Measurements from ENCODE around the gene NUMBL. TPM values are rescaled to one million over a fixed set of nuclear protein-coding genes. Genes with fewer than 3 reads are reported as not detected.

Gene NUMBL
- polyA plus RNA-seq, 2 of the 4 experiments (the other 2 are of a cell fraction): 21.1 to 28.7 TPM

GRCh38 chr19:40709817-40710216 is 19.4 kb upstream of the NUMBL start:
- FAIRE-seq (no peak), ATAC-seq (no peak), DNase-seq (ENCODE audit: low read depth in 1 of 2, low spot score in 1 of 2) (no peak)
- H3K4me3 ChIP-seq: no peak overlapping the region
- ChIA-PET POLR2A (interaction anchor here (0.7 to 1.8 kb wide), 2 partner anchors 18 to 19 kb away, joined by 4 to 7 read pairs; partner anchors contain the start of gene NUMBL), CTCF (interaction anchor here (0.6 to 11.7 kb wide), 6 partner anchors 46 to 97 kb away, joined by 3 to 178 read pairs (median 4); no protein-coding TSS in a partner anchor)
- H3K9me3 ChIP-seq: no peaks in the 10 kb centered on the region
- 85% methylated on average over 5 of the region's 5 CpGs for WGBS (ENCODE audit: missing lambda C conversion rate)
- no peak overlapping the region for H3K27ac ChIP-seq
- TF ChIP-seq ZFP36 (IDR thresholded peaks at IDR 0.05; ENCODE audit: borderline replicate concordance, partially characterized antibody) (peak; percentile 63), PHF8 (IDR thresholded peaks at IDR 0.05; ENCODE audit: borderline replicate concordance, low read depth) (no peak)
- H3K4me2 ChIP-seq: no peak overlapping the region
- H3K4me1 ChIP-seq: peaks cover 10% of the 10 kb centered on the region

DNA sequence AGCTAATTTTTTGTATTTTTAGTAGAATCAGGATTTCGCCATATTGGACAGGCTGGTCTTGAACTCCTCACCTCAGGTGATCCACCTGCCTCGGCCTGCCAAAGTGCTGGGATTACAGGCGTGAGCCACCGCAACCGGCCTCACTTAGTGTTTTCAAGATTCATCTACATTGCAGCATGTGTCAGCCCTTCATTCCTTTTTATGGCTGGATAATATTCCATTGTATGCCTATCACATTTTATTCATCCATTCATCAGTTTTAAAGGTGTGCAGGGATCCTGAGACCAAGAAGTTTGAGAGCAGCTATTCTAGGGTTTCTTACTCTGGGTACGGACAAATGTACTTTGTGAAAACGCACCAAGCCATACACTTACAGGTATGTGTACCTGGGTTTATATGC is 17.2 kb upstream of the NUMBL start:
- 96% methylated on average over 7 of the region's 7 CpGs for WGBS (ENCODE audit: missing lambda C conversion rate)
- ATAC-seq (no peak), FAIRE-seq (peak; percentile 39), DNase-seq (ENCODE audit: low read depth in 1 of 2, low spot score in 1 of 2) (no peak)
- no peak overlapping the region for H3K4me3 ChIP-seq
- no peak overlapping the region for H3K4me2 ChIP-seq
- H3K9me3 ChIP-seq: no peaks in the 10 kb centered on the region
- no peak overlapping the region for H3K27ac ChIP-seq
- ChIA-PET CTCF (interaction anchor here (0.7 to 11.7 kb wide), 6 partner anchors 9 to 44 kb away, joined by 3 to 178 read pairs (median 4); partner anchors contain the start of genes ACTMAP, COQ8B and SNRPA), POLR2A (no interaction called here)
- H3K4me1 ChIP-seq: peaks cover 4% of the 10 kb centered on the region; the same call in 2 of the 3 replicates
- TF ChIP-seq FOSL2 (IDR thresholded peaks at IDR 0.05) (no peak), FOSL2 (CRISPR knock-in tag; IDR thresholded peaks at IDR 0.05) (no peak), CBX2 (IDR thresholded peaks at IDR 0.05; ENCODE audit: borderline replicate concordance, low read depth) (no peak), MYC (IDR thresholded peaks at IDR 0.05; ENCODE audit: borderline replicate concordance, low read length) (no peak), EHF (CRISPR knock-in tag; IDR thresholded peaks at IDR 0.05) (no peak), CHD2 (IDR thresholded peaks at IDR 0.05; ENCODE audit: low read length, partially characterized antibody) (no peak), JUNB (IDR thresholded peaks at IDR 0.05) (no peak), GATA3 (IDR thresholded peaks at IDR 0.05; ENCODE audit: borderline replicate concordance) (no peak), JUN (IDR thresholded peaks at IDR 0.05) (no peak), RCOR1 (IDR thresholded peaks at IDR 0.05; ENCODE audit: low read depth, low read length) (no peak), MAX (IDR thresholded peaks at IDR 0.05) (no peak), ZNF302 (CRISPR knock-in tag; IDR thresholded peaks at IDR 0.05) (no peak), NFE2L2 (conservative IDR thresholded peaks at IDR 0.05; ENCODE audit: low read length) (no peak), CBX8 (IDR thresholded peaks at IDR 0.05) (no peak), SMC3 (IDR thresholded peaks at IDR 0.05) (no peak)
- TF ChIP-seq, protein P1, sequence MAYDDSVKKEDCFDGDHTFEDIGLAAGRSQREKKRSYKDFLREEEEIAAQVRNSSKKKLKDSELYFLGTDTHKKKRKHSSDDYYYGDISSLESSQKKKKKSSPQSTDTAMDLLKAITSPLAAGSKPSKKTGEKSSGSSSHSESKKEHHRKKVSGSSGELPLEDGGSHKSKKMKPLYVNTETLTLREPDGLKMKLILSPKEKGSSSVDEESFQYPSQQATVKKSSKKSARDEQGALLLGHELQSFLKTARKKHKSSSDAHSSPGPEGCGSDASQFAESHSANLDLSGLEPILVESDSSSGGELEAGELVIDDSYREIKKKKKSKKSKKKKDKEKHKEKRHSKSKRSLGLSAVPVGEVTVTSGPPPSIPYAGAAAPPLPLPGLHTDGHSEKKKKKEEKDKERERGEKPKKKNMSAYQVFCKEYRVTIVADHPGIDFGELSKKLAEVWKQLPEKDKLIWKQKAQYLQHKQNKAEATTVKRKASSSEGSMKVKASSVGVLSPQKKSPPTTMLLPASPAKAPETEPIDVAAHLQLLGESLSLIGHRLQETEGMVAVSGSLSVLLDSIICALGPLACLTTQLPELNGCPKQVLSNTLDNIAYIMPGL (CRISPR knock-in tag; IDR thresholded peaks at IDR 0.05; ENCODE audit: borderline replicate concordance): no peak

GRCh38 chr19:40705950-40706619 is 15.6 kb upstream of the NUMBL start:
- Histone ChIP-seq H3K4me2 (no peak overlapping the region), H3K27ac (no peak overlapping the region), H3K9me3 (no peaks in the 10 kb centered on the region), H3K4me1 (peaks cover 8% of the 10 kb centered on the region; the same call in 2 of the 3 replicates), H3K4me3 (no peak overlapping the region)
- FAIRE-seq: no peak
- CTCF ChIA-PET: interaction anchor here (0.7 to 11.7 kb wide), 4 partner anchors 8 to 42 kb away, joined by 3 to 178 read pairs (median 4); no protein-coding TSS in a partner anchor
- POLR2A ChIA-PET: interaction anchor here (0.9 kb wide), 1 partner anchor 73 kb away, joined by 4 read pairs; no protein-coding TSS in a partner anchor
- WGBS (ENCODE audit: missing lambda C conversion rate): 90% methylated on average over 7 of the region's 7 CpGs
- no peak for DNase-seq (ENCODE audit: low read depth in 1 of 2, low spot score in 1 of 2)
- ATAC-seq: no peak
- TF ChIP-seq PBX3 (IDR thresholded peaks at IDR 0.05): no peak
- no peak for TF ChIP-seq USF2 (IDR thresholded peaks at IDR 0.05)
- TF ChIP-seq, protein P1 (CRISPR knock-in tag; IDR thresholded peaks at IDR 0.05; ENCODE audit: borderline replicate concordance): no peak
- TF ChIP-seq CBX2 (IDR thresholded peaks at IDR 0.05; ENCODE audit: borderline replicate concordance, low read depth): no peak
- no peak for TF ChIP-seq E2F6 (IDR thresholded peaks at IDR 0.05; ENCODE audit: borderline replicate concordance, low read depth)
- TF ChIP-seq BHLHE40 (IDR thresholded peaks at IDR 0.05; ENCODE audit: low read depth, low read length): no peak
- TF ChIP-seq CTCF (IDR thresholded peaks at IDR 0.05): no peak

Data from A549 (cell line).